Activated CD8-positive, alpha-beta memory T cell treated with anti-CD3 and anti-CD28 coated beads, Interleukin-2, amount 50 U/mL, for 1 hour (primary cell): ENCODE data around the gene HSPB1.
"Not testable (repeated sequence)": the region's sequence is repeated elsewhere in the genome, so short reads cannot be mapped to it uniquely, and the experiment has no call there.

ENCODE experiments used
- DNase-seq: peaks from one replicate; pipeline ENCODE4 v3.0.0-alpha.2; 2020; ENCODE audit errors: extremely low read depth

HSPB1 gene

GRCh38 chr7:76302347-76303201 lies at the start of gene HSPB1:
Gene HSPB1 (plus strand): TSS chr7:76302673. CDS start chr7:76302713, 40 bp downstream.
- DNase-seq, result no peak

- DNase-seq, result no peak
These were observed 47.7 kb upstream of the HSPB1 start for GRCh38 chr7:76254781-76255180.

GRCh38 chr7:76257973-76258372 lies 44.5 kb upstream of the HSPB1 start:
- no peak for DNase-seq

- no peak for DNase-seq
These were observed 43.1 kb upstream of the HSPB1 start for GRCh38 chr7:76259124-76260093.

GRCh38 chr7:76260171-76260703 lies 42.2 kb upstream of the HSPB1 start:
- peak; percentile 9 for DNase-seq

- no peak for DNase-seq
These were observed 41.1 kb upstream of the HSPB1 start for GRCh38 chr7:76261329-76261728.

GRCh38 chr7:76261931-76262330 lies 40.5 kb upstream of the HSPB1 start:
- no peak for DNase-seq

- no peak for DNase-seq
These were observed 39.6 kb upstream of the HSPB1 start for GRCh38 chr7:76262683-76263402.

GRCh38 chr7:76265299-76265698 lies 37.2 kb upstream of the HSPB1 start:
- no peak for DNase-seq

- DNase-seq, result no peak
These were observed 35.2 kb upstream of the HSPB1 start for GRCh38 chr7:76267107-76267893.

- no peak for DNase-seq
These were observed 34.6 kb upstream of the HSPB1 start for GRCh38 chr7:76267894-76268183.

- DNase-seq, result no peak
These were observed 34.1 kb upstream of the HSPB1 start for GRCh38 chr7:76268376-76268775.

GRCh38 chr7:76269895-76270294 lies 32.6 kb upstream of the HSPB1 start:
- DNase-seq, result no peak

- DNase-seq, result not testable (repeated sequence)
These were observed 31.1 kb upstream of the HSPB1 start for GRCh38 chr7:76271384-76271783.

GRCh38 chr7:76272142-76272541 lies 30.3 kb upstream of the HSPB1 start:
- DNase-seq, result no peak

GRCh38 chr7:76272851-76273497 lies 29.5 kb upstream of the HSPB1 start:
- DNase-seq, result no peak

- no peak for DNase-seq
These were observed 29.0 kb upstream of the HSPB1 start for GRCh38 chr7:76273503-76273902.

GRCh38 chr7:76278540-76278939 lies 23.9 kb upstream of the HSPB1 start:
- no peak for DNase-seq

GRCh38 chr7:76280408-76280807 lies 22.1 kb upstream of the HSPB1 start:
- DNase-seq, result no peak

- no peak for DNase-seq
These were observed 21.3 kb upstream of the HSPB1 start for GRCh38 chr7:76281006-76281705.
